Omental fat pad (tissue), 4 donors: ENCODE results near the gene DUSP14. TPM values are rescaled to one million over a fixed set of nuclear protein-coding genes. Genes with fewer than 3 reads are reported as not detected.

Experiments
- ATAC-seq: fragments of 150-250 bp; one replicate; pipeline ENCODE4 v1.9.1; 2016; ENCODE audit warnings: mild to moderate bottlenecking, moderate library complexity; ENCODE audit not compliant: low FRiP score
- DNase-seq: peaks from one replicate; pipeline ENCODE4 v3.0.0-alpha.2; 2019; ENCODE audit warnings: low spot score
- CTCF ChIP-seq, 3 donors: fragments of 450-650 bp; IDR thresholded peaks; one replicate each; pipeline ENCODE4 v1.5.1; 2016 to 2017; ENCODE audit warnings: antibody characterized with exemption in 3 of 3, mild to moderate bottlenecking in 3 of 3, moderate library complexity in 2 of 3
- total RNA-seq, 4 donors: library from RNA; depleted of rRNA; stranded (reverse); fragments of >200 nt; gene quantifications; one replicate each; pipeline ENCODE4 v1.1.0, GENCODE V29; 2016

Gene DUSP14
- total RNA-seq, 4 donors from 2014 or later = 12.6 to 65.7 (median 30.6) TPM

GRCh38 chr17:37523715-37524219 lies 34.1 kb downstream of the DUSP14 start:
- no peak for TF ChIP-seq CTCF (IDR thresholded peaks at IDR 0.05)
- no peak for DNase-seq
- ATAC-seq = no peak

- DNase-seq (no peak), ATAC-seq (no peak)
- TF ChIP-seq CTCF (IDR thresholded peaks at IDR 0.05) = no peak
Measured at GRCh38 chr17:37527249-37527851, 37.7 kb downstream of the DUSP14 start.

GRCh38 chr17:37530420-37530819 lies 40.7 kb downstream of the DUSP14 start:
- no peak for TF ChIP-seq CTCF (IDR thresholded peaks at IDR 0.05)
- DNase-seq = no peak
- no peak for ATAC-seq

GRCh38 chr17:37532756-37533155 lies 43.1 kb downstream of the DUSP14 start:
- TF ChIP-seq CTCF (IDR thresholded peaks at IDR 0.05) = no peak
- ATAC-seq (no peak), DNase-seq (no peak)

GRCh38 chr17:37535906-37536305 lies 46.2 kb downstream of the DUSP14 start:
- ATAC-seq (no peak), DNase-seq (no peak)
- no peak for TF ChIP-seq CTCF (IDR thresholded peaks at IDR 0.05)

GRCh38 chr17:37538981-37539659 lies 49.4 kb downstream of the DUSP14 start:
- TF ChIP-seq CTCF (IDR thresholded peaks at IDR 0.05) = no peak
- no peak for DNase-seq
- no peak for ATAC-seq
